Lower leg skin (tissue), 4 donors: ENCODE results near the gene SUPT7L. TPM values are rescaled to one million over a fixed set of nuclear protein-coding genes. Genes with fewer than 3 reads are reported as not detected.

Experiments
- DNase-seq, 2 donors: peaks; one replicate each; pipeline ENCODE4 v3.0.0-alpha.2; 2019; ENCODE audit warnings: low spot score in 2 of 2
- H3K4me3 ChIP-seq: fragments of 200-600 bp; sonication (generic); 2 replicates; pipeline ENCODE4 v1.5.1; 2017; ENCODE audit warnings: mild to moderate bottlenecking, low read depth; ENCODE audit not compliant: poor library complexity, severe bottlenecking
- POLR2A ChIP-seq, 2 donors: fragments of 450-650 bp; IDR thresholded peaks; one replicate each; pipeline ENCODE4 v1.6.1; 2016 to 2017; ENCODE audit warnings: antibody characterized with exemption in 2 of 2, mild to moderate bottlenecking in 1 of 2, moderate library complexity in 1 of 2
- WGBS, 2 donors: methylation state at CpG; one replicate each; pipeline ENCODE4 v1.1.5; 2018; 5-methylcytosine and 5-hydroxymethylcytosine counted together
- intact Hi-C: fragments of 100-400 bp; cut with DNase I; formaldehyde crosslinking; loops from one replicate; pipeline ENCODE4 v1.15.0; 2023; ENCODE audit warnings: low total_unique reads
- total RNA-seq, 4 donors: library from RNA; depleted of rRNA; stranded (reverse); fragments of >200 nt; gene quantifications; one replicate each; pipeline ENCODE4 v1.1.0, GENCODE V29; 2016
- TF ChIP-seq, protein P1 (sequence below), 3 donors: fragments of 450-650 bp; IDR thresholded peaks; one replicate each; pipeline ENCODE4 v1.5.1; 2016; ENCODE audit warnings: antibody characterized with exemption in 3 of 3, mild to moderate bottlenecking in 3 of 3, moderate library complexity in 2 of 3

Gene SUPT7L
- total RNA-seq, 4 donors from 2014 or later: 9.7 to 16.9 (median 14.9) TPM

DNA sequence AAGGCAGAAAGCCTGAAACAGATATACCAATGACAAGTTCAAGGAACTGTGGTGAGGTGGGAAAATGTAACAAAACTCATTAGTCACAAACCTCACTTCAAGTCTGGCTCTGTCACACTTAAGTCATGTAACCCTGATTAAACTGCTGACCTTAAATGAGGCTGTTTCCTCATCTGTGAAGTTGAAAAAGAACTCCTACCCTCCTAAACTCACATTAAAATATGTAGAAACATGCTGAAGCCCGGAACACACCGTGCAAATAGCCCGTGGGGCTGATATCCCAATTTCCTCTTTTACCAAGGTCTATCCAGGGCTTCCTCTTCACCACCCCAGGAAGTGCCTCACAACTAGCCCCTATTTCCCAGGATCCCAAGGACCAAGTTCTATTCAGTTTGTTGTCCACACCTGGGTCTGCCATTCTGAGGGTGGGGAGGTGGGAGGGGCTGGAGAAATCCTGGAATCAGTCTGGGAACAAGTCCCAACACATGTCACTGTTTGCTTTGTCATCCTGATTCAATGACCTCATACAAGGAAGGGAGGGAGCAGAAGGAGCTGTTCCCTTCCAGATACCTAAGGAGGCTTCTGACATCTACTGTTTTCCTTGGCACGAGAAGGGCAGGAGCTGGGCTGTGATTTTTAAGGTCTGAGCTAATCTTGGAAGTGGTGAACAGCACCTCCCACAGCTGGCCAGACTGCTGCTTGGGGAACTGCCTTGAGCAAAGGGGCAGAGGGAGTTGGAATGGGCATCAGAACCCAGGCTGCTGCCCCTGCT is 42.6 kb upstream of the SUPT7L start:
- no peak for TF ChIP-seq POLR2A (IDR thresholded peaks at IDR 0.05)
- peak; percentile 81 to 91 for DNase-seq
- no peak overlapping the region for H3K4me3 ChIP-seq
- WGBS, 2 donors: 19% methylated on average over 4 of the region's 4 CpGs
- intact Hi-C loops: loop anchor here (5.0 kb wide), 1 partner anchor 691 kb away; no protein-coding TSS in a partner anchor

DNA sequence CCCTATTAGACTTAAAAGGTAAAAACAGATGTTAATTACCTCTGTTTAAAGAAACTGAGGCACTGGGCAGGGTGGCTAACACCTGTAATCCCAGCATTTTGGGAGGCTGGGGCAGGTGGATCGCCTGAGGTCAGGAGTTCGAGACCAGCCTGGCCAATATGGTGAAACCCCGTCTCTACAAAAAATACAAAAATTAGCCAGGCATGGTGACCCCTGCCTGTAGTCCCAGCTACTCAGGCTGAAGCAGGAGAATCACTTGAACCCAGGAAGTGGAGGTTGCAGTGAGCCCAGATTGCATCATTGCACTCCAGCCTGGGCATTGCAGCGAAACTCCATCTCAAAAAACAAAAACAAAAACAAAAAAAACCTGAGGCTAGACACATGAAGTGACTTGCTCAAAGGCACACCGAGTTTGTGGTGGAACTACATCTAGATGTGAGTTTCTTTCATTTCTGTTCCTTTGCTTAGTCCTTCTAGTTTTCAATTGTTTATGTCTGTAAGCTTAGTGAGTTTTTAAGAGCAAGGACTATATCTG is 41.0 kb upstream of the SUPT7L start:
- DNase-seq: peak in 1 of 2 donors; percentile 57
- intact Hi-C loops: no loop called here
- H3K4me3 ChIP-seq: no peak overlapping the region
- 81 to 85% methylated on average over 5 of the region's 5 CpGs for WGBS, 2 donors
- TF ChIP-seq POLR2A (IDR thresholded peaks at IDR 0.05): no peak
- TF ChIP-seq, protein P1, sequence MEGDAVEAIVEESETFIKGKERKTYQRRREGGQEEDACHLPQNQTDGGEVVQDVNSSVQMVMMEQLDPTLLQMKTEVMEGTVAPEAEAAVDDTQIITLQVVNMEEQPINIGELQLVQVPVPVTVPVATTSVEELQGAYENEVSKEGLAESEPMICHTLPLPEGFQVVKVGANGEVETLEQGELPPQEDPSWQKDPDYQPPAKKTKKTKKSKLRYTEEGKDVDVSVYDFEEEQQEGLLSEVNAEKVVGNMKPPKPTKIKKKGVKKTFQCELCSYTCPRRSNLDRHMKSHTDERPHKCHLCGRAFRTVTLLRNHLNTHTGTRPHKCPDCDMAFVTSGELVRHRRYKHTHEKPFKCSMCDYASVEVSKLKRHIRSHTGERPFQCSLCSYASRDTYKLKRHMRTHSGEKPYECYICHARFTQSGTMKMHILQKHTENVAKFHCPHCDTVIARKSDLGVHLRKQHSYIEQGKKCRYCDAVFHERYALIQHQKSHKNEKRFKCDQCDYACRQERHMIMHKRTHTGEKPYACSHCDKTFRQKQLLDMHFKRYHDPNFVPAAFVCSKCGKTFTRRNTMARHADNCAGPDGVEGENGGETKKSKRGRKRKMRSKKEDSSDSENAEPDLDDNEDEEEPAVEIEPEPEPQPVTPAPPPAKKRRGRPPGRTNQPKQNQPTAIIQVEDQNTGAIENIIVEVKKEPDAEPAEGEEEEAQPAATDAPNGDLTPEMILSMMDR (IDR thresholded peaks at IDR 0.05): no peak

DNA sequence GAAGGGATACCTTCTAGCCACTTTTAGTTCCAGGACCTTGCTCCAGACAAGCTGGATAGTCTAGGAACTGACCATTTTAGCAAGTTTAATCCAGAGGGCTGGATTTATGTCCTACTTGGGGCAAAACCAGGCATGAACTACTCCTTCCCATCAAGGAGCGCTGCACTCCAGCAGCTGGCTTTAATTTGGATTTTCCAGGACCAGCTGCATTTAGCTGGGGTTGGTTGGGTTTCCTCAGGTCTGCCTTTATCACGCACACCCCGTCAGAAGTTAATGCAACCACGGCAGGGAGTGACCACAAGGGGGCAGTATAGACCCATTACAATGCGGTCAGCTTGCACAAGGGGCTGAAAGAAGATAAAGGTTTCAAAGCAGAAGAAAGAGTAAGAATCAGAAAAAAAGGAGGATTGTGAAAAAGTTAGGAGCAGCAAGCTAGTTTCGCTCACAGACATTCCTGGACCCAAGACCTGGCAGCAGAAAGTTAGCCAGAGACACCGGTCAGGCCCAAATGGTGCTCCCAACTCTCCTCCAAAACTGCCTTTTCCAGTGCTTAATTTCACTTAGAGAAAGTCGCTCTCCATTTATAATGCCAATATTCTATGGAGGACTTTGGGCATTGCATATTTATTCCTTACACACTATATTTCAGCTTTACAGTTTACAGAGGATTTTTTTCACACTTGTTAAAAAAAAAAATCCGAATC is 40.4 kb upstream of the SUPT7L start:
- intact Hi-C loops: no loop called here
- DNase-seq: peak; percentile 85 to 97
- no peak overlapping the region for H3K4me3 ChIP-seq
- TF ChIP-seq POLR2A (IDR thresholded peaks at IDR 0.05): no peak
- TF ChIP-seq, protein P1 (IDR thresholded peaks at IDR 0.05): peak in 2 of 3 donors; percentile 10 to 77
- 19 to 28% methylated on average over 9 of the region's 9 CpGs for WGBS, 2 donors

DNA sequence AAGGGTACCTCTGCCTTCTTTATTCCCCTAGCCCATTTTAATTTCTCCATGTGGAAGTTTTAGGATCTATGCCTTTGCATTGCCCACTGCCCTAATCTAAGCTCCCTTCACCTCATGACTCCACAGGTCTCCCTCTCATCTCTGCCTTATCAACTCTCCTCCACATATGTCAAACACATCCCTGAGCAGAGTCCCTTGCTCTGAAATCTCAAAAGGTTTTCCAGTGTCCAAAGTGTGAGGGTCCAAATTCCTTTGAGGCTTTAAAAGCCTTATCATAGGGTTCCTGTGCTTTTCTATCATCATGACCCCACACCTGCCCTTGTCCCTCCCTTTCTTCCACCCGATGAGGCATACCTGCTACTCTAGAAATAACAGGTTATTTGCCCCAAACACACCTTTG is 38.9 kb upstream of the SUPT7L start:
- 95 to 100% methylated on average over 1 of the region's 1 CpG for WGBS, 2 donors
- no peak for TF ChIP-seq POLR2A (IDR thresholded peaks at IDR 0.05)
- TF ChIP-seq, protein P1 (IDR thresholded peaks at IDR 0.05): no peak
- intact Hi-C loops: no loop called here
- H3K4me3 ChIP-seq: no peak overlapping the region
- DNase-seq: peak in 1 of 2 donors; percentile 6

DNA sequence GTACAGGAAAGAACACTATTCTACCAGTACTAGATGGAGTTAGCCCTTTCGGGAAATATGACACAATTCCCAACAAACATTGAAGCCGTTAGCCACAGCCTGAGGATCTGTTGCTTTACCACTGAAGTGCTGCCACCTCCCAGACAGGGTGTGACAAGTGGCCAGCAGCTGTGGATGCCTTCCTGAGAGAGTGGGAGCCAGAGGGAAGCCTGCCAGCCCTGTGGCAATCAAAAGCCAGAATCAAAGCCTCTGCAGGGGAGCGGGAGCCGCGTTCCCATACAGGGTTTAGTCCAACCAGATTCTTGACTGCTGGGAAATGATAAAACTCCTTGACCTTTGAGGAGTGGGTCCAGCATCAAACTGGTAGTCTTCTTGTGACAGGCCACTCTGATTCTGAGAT is 38.3 kb upstream of the SUPT7L start:
- TF ChIP-seq, protein P1 (IDR thresholded peaks at IDR 0.05): no peak
- no peak for TF ChIP-seq POLR2A (IDR thresholded peaks at IDR 0.05)
- 18 to 31% methylated on average over 5 of the region's 5 CpGs for WGBS, 2 donors
- intact Hi-C loops: no loop called here
- H3K4me3 ChIP-seq: no peak overlapping the region
- peak in 1 of 2 donors; percentile 91 for DNase-seq

DNA sequence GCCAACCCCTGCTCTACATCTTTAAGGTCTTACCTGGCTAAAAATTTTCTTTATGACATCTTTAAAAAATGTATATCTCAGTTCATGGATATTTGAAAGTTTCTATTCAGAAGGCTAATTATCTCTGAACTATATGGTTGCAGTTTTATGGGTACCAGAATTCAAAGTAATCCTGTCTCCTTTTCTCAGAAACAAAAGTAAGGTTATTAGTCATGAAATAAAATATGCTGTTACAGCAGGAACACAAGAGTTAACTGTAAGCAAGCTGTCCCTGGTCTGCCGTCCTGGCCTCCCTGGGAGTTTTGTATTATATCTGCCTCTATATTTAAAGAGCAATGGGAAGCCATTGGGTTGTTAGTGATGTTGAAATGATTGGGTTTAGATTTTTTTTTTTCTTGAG is 34.2 kb upstream of the SUPT7L start:
- DNase-seq: no peak
- WGBS, 2 donors: 80 to 83% methylated on average over 1 of the region's 1 CpG
- no peak overlapping the region for H3K4me3 ChIP-seq
- intact Hi-C loops: no loop called here
- TF ChIP-seq, protein P1 (IDR thresholded peaks at IDR 0.05): no peak
- TF ChIP-seq POLR2A (IDR thresholded peaks at IDR 0.05): no peak
